MM.1S (cell line): ENCODE measurements around the gene RIOK3.

Experiments used
- EZH2 ChIP-seq: fragments of 300-600 bp; sonication (generic); optimal IDR thresholded peaks from 2 replicates; pipeline ENCODE3; 2017; ENCODE audit warnings: low read depth, mild to moderate bottlenecking, antibody characterized with exemption, low read length, mixed read lengths
- EZH2phosphoT487 ChIP-seq: fragments of 300-600 bp; sonication (generic); IDR thresholded peaks from 2 replicates; pipeline ENCODE4 v1.6.1; 2018; ENCODE audit warnings: antibody characterized with exemption, low read length
- TF ChIP-seq, protein P1 (sequence below): fragments of 300-600 bp; sonication (generic); IDR thresholded peaks from 2 replicates; pipeline ENCODE4 v1.5.1; 2016; ENCODE audit warnings: antibody characterized with exemption, low read length, mixed read lengths

DNA sequence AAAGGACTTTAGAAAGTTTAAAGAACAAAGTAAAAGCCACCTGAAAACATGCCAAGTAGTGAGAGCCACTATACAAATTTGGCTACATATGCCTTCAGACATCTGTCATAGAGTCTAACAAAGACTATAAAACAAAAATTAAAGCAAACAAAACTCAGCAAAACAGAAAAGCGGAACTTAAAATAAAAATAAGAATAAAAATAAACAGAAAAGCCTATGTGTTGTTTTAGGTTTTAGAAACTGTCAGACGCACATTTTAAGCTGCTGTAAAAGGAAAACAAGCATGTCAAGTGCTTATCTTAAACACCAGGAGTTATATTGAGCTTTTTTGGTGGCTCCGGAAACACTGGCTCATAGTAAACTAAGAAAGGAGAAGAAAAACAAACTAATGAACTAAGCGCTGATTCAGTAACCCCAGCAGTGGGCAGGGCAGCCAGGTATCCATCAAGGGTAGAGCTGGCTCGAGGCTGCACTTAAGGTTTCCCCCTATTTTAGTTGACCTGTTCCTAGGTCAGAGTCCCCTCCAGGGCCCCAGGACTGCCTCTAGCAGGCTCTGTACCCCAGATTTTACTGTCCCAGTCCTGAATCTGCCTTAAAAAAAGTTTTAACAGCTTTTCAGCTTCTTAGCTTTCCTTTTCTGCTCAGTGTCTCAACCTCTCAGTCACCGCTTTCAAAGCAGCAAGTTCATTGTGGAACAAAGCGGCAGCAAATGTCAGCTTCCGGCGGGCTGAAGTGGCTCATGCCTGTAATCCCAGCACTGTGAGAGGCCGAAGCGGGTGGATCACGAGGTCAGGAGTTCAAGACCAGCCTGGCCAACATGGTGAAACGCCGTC lies 34.9 kb downstream of the RIOK3 start:
- TF ChIP-seq, protein P1, sequence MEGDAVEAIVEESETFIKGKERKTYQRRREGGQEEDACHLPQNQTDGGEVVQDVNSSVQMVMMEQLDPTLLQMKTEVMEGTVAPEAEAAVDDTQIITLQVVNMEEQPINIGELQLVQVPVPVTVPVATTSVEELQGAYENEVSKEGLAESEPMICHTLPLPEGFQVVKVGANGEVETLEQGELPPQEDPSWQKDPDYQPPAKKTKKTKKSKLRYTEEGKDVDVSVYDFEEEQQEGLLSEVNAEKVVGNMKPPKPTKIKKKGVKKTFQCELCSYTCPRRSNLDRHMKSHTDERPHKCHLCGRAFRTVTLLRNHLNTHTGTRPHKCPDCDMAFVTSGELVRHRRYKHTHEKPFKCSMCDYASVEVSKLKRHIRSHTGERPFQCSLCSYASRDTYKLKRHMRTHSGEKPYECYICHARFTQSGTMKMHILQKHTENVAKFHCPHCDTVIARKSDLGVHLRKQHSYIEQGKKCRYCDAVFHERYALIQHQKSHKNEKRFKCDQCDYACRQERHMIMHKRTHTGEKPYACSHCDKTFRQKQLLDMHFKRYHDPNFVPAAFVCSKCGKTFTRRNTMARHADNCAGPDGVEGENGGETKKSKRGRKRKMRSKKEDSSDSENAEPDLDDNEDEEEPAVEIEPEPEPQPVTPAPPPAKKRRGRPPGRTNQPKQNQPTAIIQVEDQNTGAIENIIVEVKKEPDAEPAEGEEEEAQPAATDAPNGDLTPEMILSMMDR, result no peak
- TF ChIP-seq EZH2 (no peak), EZH2phosphoT487 (no peak)
